GM19438 (cell line): ENCODE data around the gene THSD4.

Experiments used
- ATAC-seq: cut with Tn5 transposase; IDR thresholded peaks from one replicate; pipeline ENCODE4 v1.9.1; 2021; ENCODE audit warnings: low read depth; ENCODE audit not compliant: unreplicated experiment

The THSD4 gene

DNA sequence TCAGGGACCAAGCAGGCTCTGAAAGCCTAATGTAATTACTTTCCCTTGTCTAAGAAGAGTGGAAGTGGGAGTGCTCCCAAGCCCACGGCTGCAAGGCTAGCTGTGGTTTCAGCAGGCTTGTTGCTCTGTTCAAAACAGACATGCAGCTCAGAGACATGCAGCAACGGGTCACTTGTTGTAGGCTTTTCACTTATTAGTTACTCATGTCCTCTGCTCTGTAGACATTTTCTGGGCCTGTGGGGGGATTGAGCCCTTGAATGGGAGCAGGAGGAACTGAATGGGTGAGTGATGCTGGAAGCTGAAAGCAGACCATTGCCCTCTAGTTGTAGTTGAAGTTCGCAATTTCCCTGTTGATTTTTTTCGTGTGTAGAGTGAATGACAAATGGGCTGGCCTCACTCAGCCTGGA, 433.1 kb downstream of the THSD4 start:
- no peak for ATAC-seq

DNA sequence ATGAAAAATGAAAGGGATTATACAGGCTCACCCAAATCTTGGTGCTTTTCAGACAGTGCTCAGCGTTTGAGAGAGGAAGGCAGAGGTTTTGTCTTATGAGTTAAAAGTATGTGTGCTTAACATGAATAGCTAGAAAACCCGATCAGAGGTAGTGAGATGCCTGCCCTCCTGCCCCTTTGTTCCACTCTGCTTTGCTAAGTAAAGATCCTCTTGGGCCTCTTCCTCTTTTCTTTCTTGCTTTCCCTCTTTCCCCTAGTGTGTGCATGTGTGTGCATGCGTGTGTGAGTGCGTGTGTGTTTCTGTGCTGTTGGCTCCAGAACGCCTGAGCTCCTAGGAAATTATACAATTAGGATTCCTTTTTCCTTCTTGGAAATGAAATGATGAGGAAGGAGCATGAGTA, 433.8 kb downstream of the THSD4 start:
- ATAC-seq: no peak

DNA sequence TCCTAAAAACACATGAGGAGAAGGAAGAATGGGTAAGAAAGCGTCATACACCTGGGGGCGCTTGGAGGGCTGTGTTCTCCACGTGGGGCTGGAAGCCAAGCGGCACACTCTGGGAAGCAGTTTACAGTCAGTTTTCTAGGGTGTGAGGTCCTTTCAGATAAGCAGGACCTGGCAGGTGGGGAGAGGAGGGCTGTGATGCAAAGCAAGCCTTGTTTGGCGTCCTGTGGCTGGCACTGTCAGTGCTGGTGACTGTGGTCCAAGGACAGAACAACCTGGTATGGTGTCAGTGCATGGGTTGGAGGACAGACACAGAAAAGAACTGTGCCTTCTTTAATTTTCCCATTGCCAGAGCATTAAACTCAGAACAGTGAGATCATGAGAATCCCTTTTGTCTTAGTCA, 434.4 kb downstream of the THSD4 start:
- no peak for ATAC-seq

DNA sequence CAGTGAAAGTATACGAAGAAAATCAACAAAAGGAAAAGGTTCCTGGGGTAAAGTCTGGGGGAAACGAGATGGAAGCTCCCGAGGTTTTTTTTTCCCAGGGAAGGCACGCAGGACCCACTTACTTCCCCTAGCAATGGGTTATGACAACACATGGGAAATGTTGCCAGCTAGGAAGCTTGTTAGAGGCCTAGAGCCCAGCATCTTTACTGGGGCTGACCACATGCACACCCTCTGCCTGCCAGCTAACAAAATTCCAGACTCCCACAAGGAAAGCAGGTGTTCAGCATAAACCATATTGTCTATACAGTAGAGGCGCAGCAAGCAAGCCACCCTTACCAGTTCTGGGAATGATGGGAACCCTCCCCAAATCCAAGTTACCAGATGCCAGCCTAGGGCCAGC, 436.3 kb downstream of the THSD4 start:
- no peak for ATAC-seq

DNA sequence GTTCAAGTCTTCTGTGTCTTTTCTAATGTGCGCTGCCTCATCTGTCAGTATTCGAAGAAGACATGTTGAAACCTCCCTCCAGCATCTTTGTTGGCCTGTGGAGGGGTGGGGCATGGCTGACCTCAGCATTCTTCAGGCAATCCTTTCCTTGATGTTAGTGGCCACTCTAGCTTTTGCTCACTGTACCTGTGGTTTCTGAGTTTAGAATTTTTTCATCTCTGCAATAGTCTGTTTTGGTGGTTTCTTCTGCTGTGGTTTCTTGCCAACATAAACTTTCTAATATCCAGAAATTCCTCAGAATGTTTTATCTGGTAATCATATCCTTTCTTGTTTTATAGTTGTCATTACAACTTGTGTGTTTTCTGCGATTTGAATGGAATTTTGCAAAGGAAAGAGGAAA, 443.8 kb downstream of the THSD4 start:
- no peak for ATAC-seq

DNA sequence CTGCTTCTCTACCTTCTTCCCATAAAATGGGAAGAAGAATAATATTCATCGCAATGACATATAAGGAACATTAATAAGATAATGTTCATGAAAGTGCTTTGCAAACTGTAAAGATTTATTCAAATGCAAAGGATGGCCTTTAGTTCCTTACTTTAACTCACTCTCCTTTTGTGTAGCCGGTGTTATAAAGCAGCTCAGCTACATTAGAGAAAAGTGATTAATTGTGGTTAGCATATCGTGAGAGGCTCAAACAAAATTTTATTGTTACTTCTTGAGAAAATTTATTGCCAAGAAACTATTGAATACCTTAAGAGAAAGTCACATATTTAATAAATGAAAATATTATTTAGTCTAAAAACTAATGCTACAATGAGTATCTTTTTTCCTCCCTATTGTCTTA, 444.3 kb downstream of the THSD4 start:
- no peak for ATAC-seq

DNA sequence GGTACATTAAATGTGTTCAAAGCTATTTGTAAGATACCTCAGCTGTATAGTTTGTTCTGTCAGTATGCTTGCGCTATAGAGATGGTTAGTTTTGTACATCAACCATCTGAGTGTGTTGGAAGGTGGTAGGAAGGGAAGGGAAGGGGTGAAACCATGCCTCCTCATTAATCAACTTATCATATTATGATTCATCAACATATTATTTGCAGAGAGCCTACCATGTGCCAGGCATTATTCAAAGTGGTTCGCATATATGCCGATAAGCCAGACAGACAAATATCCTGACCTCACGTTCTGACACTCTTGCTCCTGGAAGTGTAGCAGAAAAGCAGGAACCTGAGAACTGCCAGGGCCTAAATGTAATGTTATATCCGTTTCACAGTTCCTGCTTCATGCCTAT, 447.0 kb downstream of the THSD4 start:
- ATAC-seq: no peak

DNA sequence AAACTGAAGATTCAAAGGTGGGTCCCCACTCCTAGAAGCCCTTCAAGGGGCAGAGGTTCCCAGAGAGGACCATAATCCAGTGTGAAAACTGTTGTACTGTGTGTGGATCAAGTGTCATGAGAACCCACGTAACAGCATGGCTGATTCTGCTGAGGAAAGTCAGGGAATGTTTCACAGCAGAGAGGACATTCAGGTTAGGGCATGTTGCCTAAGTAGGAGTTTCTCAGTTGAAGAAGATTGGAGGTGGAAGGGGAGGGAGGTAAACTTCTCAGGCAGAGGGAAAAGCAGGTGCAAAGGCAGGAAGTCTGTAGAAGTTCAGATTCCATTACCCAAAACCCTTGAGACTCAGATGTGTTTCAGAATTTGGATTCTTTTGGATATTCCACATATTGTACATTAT, 448.9 kb downstream of the THSD4 start:
- no peak for ATAC-seq

DNA sequence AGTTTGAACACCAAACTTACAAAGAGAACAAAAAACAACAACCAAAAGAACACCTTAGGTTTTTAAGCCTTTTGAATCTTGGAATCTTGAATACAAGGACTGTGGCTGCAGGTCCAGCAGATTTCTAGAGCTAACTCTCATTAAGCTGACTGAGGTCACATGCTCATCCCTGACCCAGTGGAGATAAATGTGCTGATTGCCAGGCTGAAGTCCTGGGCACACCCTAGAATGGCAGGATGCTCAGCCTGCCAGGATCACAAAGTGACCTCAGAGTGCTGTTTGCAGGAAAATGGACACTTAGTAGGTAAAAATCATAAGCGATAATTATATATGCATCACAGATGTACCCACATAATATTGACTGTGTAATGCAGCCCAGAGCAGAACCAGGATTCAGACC, 449.7 kb downstream of the THSD4 start:
- no peak for ATAC-seq

DNA sequence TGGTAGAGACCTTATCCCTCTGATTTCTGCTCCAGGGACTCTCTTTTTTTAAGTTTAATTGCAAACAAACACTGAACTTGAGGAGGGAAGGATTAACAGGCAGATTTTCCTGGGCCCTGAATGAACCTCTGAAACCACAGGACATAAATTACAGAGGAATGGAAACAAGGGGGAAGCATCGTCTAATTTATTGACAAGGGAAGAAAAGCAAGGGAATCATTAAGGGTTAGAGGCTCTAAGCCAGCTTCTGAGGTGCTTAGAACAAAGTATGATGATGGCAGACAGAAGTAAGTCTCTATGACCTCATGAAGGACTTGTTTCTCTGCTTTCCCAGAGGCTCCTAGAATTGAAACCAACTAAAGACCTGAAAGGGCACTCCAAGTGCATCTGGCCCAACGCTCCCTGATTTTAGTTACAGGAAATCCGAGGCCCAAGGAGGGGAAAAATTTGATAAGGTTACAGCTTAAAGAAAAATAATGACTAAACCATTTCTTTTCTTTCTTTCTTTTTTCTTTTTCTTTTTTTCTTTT, 450.4 kb downstream of the THSD4 start:
- ATAC-seq: no peak

DNA sequence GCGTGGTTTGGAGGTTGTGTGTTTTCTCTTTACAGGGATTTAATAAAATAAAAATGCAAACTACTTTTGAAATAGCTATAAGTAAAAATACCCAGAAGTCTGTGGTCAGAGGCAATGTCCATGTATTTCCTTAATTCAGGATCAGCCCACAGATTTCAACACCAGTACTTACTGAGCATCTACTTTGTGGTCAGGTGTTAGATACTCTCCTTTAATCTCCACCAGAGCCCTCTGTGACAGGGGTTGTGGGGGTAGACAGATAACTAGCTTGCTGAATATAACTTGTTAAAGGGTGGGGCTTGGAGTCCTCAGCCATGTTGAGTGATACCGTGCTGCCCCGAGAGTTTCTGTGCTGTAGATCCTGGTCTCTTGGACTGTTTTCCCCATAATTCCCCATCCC, 451.0 kb downstream of the THSD4 start:
- no peak for ATAC-seq

DNA sequence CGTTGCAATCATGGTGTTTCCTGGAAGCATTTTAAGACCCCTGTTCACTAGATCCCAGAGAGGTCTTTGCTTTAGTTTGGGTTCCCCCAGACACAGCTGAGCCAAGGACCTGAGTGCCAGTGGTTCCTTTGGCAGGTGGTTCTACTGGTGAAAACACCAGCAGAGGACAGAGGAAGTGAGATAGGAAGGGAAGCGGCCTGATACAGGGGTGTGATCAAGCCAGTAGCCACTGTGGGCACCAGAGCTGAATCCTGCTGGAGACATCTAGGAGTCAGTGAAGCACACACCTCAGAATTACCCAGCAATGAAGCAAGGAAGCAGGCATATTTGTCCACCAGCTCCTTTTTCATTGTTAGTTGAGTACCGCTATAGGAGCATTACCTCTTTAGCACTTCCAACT, 451.9 kb downstream of the THSD4 start:
- no peak for ATAC-seq

DNA sequence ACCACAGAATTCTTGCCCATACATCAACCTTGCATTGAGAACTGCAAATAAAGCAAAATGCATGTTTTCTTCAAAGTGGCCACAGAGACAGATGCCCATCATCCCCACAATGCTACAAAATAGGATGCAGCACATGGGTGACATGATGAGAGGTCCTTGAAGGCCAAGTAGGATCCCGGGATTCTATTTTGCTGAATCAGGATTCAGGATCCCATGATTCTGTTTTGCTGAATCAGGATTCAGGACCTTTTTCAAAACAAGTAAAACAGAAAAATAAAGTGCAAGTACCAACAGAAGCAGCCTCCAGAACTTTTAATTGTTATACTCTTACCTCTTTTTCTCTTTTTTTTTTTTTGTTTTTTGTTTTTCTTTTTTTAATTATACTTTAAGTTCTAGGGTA, 453.0 kb downstream of the THSD4 start:
- ATAC-seq: no peak

DNA sequence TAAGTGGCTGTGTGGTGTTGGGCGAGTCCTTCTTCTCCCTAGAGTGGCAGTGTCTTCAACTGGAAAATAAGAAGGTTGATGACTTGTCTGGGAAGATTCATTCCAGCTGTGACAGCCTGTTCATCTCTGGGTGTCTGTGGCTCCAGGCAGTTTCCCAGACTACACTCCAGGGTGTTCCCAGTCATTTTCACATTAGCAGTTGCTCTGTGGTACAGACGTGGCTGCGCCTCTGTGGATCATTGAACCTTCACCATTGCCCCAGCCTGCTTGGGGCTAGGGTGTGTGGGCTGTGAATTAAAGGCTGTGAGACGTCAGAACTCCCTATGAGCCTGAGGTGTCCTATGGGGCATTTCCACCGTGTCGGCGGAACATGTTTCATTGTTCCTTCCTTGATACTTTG, 455.5 kb downstream of the THSD4 start:
- no peak for ATAC-seq

DNA sequence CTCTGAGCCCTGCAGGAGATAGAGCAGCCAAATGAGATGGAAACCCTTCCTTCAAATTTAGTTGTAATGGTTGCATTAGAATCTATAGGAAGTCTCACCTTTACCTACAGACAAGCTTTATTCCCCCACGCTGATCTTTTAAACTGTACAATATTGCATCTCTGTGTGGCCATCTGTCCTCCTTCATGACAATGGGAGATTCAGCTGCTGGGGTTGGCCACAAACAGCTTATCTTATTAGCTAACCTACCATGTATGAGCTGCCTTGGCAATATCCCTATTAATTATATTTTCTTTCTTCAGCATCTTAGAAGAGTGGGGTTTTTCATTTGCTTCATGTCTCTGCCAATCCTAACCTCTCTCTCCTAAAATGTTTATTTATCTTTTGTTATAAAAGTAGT, 456.4 kb downstream of the THSD4 start:
- no peak for ATAC-seq

DNA sequence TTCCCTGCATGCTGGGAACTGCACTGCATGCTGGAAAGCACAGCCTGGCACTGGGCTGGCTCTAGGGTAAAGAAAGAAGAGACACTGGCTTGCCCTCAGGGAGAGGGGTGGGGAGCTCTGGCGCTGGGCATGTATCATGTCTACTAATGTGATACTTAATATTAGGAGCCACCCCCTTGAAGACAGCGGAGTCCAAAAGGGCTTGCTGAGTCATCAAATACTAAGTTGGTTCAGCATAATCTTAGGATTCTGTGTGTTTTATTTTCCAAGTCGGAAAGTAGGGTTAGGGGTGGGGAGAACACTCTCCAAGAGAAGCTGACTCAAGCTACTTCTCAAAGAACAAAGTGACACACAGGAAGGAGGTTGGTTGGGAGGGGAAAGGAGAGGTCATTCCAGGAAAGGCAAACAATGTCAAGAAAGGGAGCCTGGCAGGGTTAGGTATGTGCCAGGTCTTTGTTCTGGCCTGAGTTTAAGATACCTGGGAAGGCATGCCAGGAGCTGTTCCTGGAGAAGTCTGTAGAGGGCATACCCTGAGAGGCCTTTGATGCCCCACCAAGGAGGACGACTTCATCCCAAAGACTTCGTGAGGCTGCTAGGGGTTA, 457.3 kb downstream of the THSD4 start:
- ATAC-seq: no peak

DNA sequence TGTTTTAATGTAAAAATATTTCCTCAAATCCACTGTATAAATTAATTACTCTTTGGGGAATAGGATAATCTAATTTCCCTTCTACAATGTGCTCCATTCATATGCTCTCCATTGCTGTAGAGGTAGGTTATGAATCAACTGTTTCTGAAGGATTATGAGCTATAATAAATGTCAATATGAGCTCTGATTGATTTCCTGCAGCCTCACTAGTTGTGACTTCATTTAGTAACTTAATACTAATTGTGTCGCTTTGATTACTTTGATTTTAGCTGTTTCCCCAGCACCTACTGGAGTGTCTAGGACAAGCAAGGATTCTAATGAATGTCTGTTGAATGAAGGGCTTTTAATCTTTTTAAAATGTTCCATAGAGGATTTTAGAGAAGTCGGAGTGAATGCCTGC, 458.3 kb downstream of the THSD4 start:
- ATAC-seq: no peak

DNA sequence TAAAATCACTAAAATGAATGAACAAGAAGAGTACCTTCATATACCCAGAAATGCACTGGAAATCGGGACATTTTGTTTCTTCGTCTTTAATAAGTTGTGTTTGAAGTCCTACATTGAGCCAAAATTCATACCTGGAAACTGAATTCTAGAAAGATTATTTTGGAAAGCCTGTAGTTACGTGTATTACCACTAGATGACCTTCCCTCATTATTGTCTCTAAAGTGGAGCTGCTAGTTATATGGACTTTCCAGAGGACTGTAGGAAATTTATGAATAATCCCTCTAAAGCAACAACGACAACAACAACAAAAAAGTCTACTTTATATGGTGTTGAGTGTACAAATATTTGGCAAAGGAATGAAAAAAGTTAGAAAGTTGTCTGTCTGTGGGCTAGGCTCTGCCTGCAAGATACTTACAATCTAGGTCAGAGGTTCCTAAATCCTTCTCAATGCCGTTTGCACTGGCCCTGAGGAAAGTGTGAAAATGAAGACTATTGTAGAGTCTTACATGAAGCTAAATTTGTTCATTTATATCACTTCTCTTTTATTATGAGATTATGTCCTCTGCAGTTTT, 460.3 kb downstream of the THSD4 start:
- no peak for ATAC-seq

DNA sequence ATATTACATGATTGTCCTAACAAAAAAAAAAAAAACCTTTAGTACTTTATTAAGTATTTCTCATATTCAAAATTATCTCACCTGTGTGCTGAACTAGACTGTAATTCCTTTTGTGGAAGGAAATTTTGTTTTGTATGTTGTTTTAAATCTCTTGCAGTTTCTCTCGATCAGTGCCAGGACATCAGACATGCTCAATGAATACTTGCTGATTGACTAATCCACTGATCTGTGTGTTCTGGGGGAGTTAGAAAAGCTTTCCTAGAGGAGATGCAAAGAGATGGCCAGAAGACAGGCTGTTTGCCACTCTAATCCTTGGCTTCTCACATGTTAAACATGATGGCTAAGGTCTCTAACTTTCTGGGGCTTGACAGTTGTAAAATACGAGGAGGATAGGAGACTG, 461.8 kb downstream of the THSD4 start:
- no peak for ATAC-seq

DNA sequence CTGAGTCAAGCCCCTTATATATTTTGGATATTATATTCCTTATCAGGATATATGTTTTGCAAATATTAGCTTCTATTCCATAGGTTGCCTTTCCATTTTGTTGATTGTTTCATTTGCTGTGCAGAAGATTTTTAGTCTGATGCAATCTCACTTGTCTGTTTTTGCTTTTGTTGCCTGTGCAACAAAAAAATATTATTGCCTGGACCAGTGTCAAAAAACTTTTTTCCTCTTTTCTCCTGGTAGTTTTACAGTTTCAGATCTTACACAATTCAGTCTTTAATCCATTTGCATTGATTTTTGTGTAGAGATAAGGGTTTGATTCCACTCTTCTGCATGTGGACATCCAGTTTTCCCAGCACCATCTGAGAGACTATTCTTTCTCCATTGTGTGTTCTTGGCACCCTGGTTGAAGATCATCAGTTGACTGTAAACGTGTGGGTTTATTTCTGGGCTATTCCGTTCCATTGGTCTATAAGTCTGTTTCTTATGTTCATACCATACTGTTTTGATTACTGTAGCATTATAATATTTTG, 466.2 kb downstream of the THSD4 start:
- no peak for ATAC-seq

DNA sequence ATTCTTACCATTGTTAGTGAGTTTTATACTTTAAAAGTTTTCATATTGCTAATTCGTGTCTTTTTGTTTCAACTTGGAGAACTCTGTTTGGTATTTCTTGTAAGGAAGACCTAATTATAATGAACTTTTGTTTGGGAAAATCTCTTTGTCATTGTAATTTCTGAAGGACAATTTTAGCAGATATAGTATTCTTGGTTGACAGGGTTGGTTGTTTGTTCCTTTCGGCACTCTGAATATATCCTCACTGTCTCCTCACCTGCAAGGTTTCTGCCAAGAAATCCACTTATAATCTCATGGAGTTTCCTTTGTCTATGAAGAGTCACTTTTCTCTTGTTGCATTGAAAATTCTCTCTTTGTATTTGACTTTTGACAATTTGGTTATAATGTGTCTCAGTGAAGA, 469.9 kb downstream of the THSD4 start:
- ATAC-seq: no peak

DNA sequence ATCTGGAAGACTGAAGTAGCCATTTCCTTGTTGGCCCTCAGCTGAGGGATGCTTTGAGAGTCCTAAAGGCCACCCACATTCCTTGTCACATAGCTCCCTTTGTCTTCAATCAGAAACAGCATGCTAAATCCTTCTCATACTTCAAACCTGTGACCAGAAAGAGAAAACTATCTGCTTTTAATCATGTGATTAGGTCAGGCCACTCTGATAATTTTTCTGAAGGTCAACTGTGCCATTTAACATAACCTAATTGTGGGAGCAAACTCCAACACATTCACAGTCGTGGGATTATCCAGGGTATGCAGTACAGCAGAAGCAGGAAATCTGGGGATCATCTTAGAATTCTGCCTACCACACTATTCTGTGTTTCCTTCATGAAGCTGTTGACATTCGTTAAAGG, 471.2 kb downstream of the THSD4 start:
- ATAC-seq: no peak

DNA sequence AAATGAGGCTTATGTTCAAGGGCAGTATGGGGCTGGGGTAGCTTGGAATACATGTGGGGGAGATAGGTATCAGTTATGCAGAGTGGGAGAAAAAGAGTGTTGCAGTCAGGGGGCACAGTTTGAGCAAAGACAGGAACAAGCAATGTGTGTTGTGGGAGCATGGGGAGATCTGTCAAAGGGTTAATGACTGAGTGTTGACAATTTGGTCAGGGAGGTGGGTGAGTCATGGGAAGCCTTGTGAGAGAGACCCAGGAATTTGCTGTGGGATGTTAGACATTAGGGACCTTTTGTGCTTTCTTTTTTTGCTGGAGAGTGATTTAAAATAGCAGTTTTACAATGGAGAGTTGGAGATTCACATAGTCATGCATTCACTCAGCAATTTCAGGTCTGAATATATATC, 473.5 kb downstream of the THSD4 start:
- no peak for ATAC-seq
